DOHH2 (cell line): Measurements from ENCODE around the gene GLIS2.

ENCODE experiments used
- H3F3A ChIP-seq: fragments of 200-600 bp; sonication (generic), shearing (Covaris generic); 2 replicates; pipeline ENCODE4 v1.6.0; 2016; ENCODE audit warnings: antibody characterized with exemption, mild to moderate bottlenecking; ENCODE audit not compliant: control insufficient read depth, insufficient read depth
- H3K27ac ChIP-seq: fragments of 200-600 bp; sonication (generic); 2 replicates; pipeline ENCODE4 v1.5.1; 2014; ENCODE audit warnings: low read depth, mild to moderate bottlenecking, low read length, moderate library complexity
- H3K27me3 ChIP-seq: fragments of 200-600 bp; sonication (generic); 2 replicates; pipeline ENCODE4 v1.6.1; 2014; ENCODE audit warnings: mild to moderate bottlenecking, low read length, mixed read lengths; ENCODE audit not compliant: control insufficient read depth
- H3K36me3 ChIP-seq: fragments of 200-600 bp; sonication (generic); 2 replicates; pipeline ENCODE4 v1.6.1; 2014; ENCODE audit warnings: mild to moderate bottlenecking, low read length, moderate library complexity, mixed read lengths; ENCODE audit not compliant: control insufficient read depth
- H3K4me1 ChIP-seq: fragments of 200-600 bp; sonication (generic); 2 replicates; pipeline ENCODE4 v1.6.1; 2014; ENCODE audit warnings: mild to moderate bottlenecking, low read length, mixed read lengths; ENCODE audit not compliant: control insufficient read depth
- H3K4me2 ChIP-seq: fragments of 200-600 bp; sonication (generic); 2 replicates; pipeline ENCODE4 v1.6.0; 2014; ENCODE audit warnings: mild to moderate bottlenecking, low read length, moderate library complexity
- H3K4me3 ChIP-seq: fragments of 200-600 bp; sonication (generic); 2 replicates; pipeline ENCODE4 v1.5.1; 2014; ENCODE audit warnings: mild to moderate bottlenecking, low read length, mixed read lengths
- H3K79me2 ChIP-seq: fragments of 200-600 bp; sonication (generic); 2 replicates; pipeline ENCODE4 v1.6.1; 2014; ENCODE audit warnings: mild to moderate bottlenecking, low read length, mixed read lengths; ENCODE audit not compliant: control insufficient read depth
- H3K9me2 ChIP-seq: fragments of 200-600 bp; sonication (generic); replicated peaks from 2 replicates; pipeline ENCODE4 v1.6.1; 2014; ENCODE audit warnings: mild to moderate bottlenecking, low read length, mixed read lengths; ENCODE audit not compliant: control insufficient read depth
- H3K9me3 ChIP-seq: fragments of 200-600 bp; sonication (generic); 2 replicates; pipeline ENCODE4 v1.6.1; 2014; ENCODE audit warnings: antibody characterized with exemption, low read length, mixed read lengths; ENCODE audit not compliant: control insufficient read depth, insufficient read depth
- H4K20me1 ChIP-seq: fragments of 200-600 bp; sonication (generic); 2 replicates; pipeline ENCODE4 v1.6.0; 2014; ENCODE audit warnings: low read depth, mild to moderate bottlenecking, antibody characterized with exemption, low read length, moderate library complexity; ENCODE audit not compliant: control insufficient read depth, insufficient read depth
- CTCF ChIP-seq: fragments of 200-600 bp; sonication (generic); IDR thresholded peaks from one replicate; pipeline ENCODE4 v1.5.1; 2014; ENCODE audit warnings: antibody characterized with exemption, mild to moderate bottlenecking, low read depth, low read length; ENCODE audit not compliant: poor library complexity, severe bottlenecking
- EZH2phosphoT487 ChIP-seq: fragments of 200-600 bp; sonication (generic); IDR thresholded peaks from 2 replicates; pipeline ENCODE4 v1.6.1; 2017; ENCODE audit warnings: borderline replicate concordance, mild to moderate bottlenecking, antibody characterized with exemption, low read length, moderate library complexity, mixed read lengths

Gene GLIS2

DNA sequence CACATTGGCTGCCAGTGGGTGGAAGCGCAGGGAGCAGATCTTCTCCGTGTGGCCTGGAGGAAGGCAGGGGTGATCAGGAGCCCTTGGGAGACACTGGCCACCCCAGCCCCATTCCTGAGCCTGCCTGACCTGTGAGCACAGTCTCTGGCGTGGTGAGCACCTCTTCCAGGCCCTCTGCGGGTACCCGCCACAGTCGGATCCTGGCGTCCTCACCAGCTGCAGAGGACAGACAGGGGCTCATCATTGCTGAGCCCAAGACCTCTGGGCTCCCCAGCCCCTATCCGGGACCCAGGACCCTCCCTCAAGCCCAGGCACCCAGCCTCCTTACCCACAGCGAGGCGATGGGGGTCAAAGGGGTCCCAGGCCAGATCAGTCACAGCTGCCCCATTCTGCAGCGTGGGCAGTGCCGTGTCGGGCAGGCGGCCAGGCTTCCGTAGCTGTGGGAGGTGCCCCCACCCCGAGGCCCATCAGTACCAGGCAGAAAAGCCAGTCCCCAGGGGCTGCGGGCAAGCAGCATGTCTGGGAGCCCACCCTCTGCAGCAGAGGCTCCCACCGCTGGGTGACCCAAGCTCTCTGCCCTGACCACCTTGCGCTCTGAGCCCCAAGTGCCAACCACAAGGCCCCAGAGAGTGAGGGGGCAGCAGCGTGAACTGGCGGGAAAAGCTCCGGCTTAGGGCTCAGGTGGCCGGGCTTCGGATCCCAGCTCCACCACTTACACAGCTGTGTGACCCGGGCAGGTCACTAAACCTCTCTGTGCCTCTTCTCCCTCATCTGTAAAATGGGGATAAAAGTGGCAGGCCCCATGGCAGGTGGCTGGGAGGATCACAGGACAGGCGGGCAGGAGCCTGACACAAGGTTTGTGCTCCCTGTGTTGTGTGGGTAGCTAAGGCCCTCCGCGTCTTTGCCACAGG, 45.4 kb downstream of the GLIS2 start:
- Histone ChIP-seq H3K9me2 (no peaks in the 10 kb centered on the region), H3K9me3 (no peaks in the 10 kb centered on the region), H3F3A (no peaks in the 10 kb centered on the region; the same call in 1 of the 2 replicates), H3K4me3 (no peak overlapping the region), H4K20me1 (no peaks in the 10 kb centered on the region), H3K27me3 (no peaks in the 10 kb centered on the region), H3K4me2 (no peak overlapping the region), H3K4me1 (peaks cover 50% of the 10 kb centered on the region), H3K36me3 (peaks cover 39% of the 10 kb centered on the region), H3K79me2 (no peaks in the 10 kb centered on the region), H3K27ac (no peak overlapping the region)
- TF ChIP-seq CTCF (no peak), EZH2phosphoT487 (no peak)

GRCh38 chr16:4361944-4362311, 46.1 kb downstream of the GLIS2 start:
- Histone ChIP-seq H3K36me3 (peaks cover 39% of the 10 kb centered on the region), H3K4me1 (peaks cover 51% of the 10 kb centered on the region), H3K27me3 (no peaks in the 10 kb centered on the region), H3K79me2 (no peaks in the 10 kb centered on the region), H3K4me3 (no peak overlapping the region), H3K4me2 (no peak overlapping the region), H3K9me2 (no peaks in the 10 kb centered on the region), H3K9me3 (no peaks in the 10 kb centered on the region), H4K20me1 (no peaks in the 10 kb centered on the region), H3F3A (no peaks in the 10 kb centered on the region; the same call in 1 of the 2 replicates), H3K27ac (no peak overlapping the region)
- TF ChIP-seq EZH2phosphoT487 (no peak), CTCF (no peak)

DNA sequence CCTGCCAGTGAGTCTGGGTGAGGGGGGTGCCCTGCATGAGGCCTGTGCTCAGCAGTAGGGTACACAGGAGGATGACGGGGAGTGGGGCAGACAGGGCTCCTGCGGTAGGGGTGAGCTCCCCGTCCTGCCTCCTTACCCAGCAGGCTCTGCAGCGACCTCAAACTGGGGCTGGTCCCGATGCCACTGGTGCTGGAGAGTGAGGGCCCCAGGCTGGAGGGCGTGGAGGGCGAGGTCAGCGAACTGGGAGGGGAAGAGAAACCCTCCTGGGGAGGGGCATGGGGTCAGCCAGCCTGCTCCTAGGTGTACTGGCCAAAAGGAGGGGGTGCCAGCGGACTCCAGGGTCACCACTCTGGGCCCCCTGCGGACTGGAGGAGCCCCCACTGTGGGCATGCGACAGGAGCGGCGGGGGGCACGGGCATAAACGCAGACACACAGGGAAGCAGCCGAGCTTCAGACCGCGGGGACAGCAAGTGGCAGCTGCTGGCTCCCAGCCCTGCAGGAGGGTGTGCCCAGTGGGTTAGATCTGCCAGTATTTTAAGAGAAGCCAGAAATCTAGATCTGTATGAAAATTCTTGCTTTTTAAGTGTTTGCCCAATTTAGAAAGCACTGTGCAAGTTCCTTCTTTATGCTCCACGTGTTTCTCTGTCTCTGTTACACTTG, 46.7 kb downstream of the GLIS2 start:
- Histone ChIP-seq H3K4me3 (0 out of 2 replicates have a peak overlapping the region, but pooled peaks have one; percentile 1), H3K9me3 (no peaks in the 10 kb centered on the region), H3K27ac (peak overlapping the region; percentile 44), H3K79me2 (no peaks in the 10 kb centered on the region), H3K4me2 (peak overlapping the region; percentile 42), H3K27me3 (no peaks in the 10 kb centered on the region), H3F3A (no peaks in the 10 kb centered on the region; the same call in 1 of the 2 replicates), H4K20me1 (no peaks in the 10 kb centered on the region), H3K36me3 (peaks cover 45% of the 10 kb centered on the region), H3K9me2 (no peaks in the 10 kb centered on the region), H3K4me1 (peaks cover 51% of the 10 kb centered on the region)
- no peak for TF ChIP-seq EZH2phosphoT487
- TF ChIP-seq CTCF: no peak
